NCI-H82 treated with DMSO at 0.1 percent for 48 hours (cell line): ENCODE results near the gene HOXD3.
A peak's percentile ranks its signal among the peaks of the same experiment; 100 is the strongest.

Experiments used
- DNase-seq: peaks from one replicate; lab custom pipeline; 2025; ENCODE audit not compliant: unreplicated experiment; lab: John Stamatoyannopoulos, UW

Gene HOXD3

GRCh38 chr2:176148751-176149421, 8.2 kb upstream of the HOXD3 start:
- DNase-seq: no peak

GRCh38 chr2:176149481-176149938, 7.6 kb upstream of the HOXD3 start:
- no peak for DNase-seq

GRCh38 chr2:176149939-176150583, 7.0 kb upstream of the HOXD3 start:
- no peak for DNase-seq

GRCh38 chr2:176150584-176151441, 6.3 kb upstream of the HOXD3 start:
- DNase-seq: no peak

- DNase-seq: no peak
Measured at GRCh38 chr2:176151442-176152287, 5.4 kb upstream of the HOXD3 start, which contains the start of gene HOXD4. Gene HOXD4 (plus strand): TSS chr2:176151550. CDS start chr2:176151634, 84 bp downstream.

GRCh38 chr2:176152350-176153181, 4.5 kb upstream of the HOXD3 start:
- DNase-seq: no peak

GRCh38 chr2:176154576-176155252, 2.4 kb upstream of the HOXD3 start:
- no peak for DNase-seq

GRCh38 chr2:176155356-176156044, 1.6 kb upstream of the HOXD3 start:
- no peak for DNase-seq

- DNase-seq: no peak
Measured at GRCh38 chr2:176156301-176156806, 753 bp upstream of the HOXD3 start.

- no peak for DNase-seq
Measured at GRCh38 chr2:176157499-176158185, 535 bp downstream of the HOXD3 start.

- DNase-seq: no peak
Measured at GRCh38 chr2:176158186-176158591, 1.1 kb downstream of the HOXD3 start.

GRCh38 chr2:176158855-176159662, 2.0 kb downstream of the HOXD3 start:
- peak; percentile 70 for DNase-seq

- no peak for DNase-seq
Measured at GRCh38 chr2:176159663-176160250, 2.6 kb downstream of the HOXD3 start.

- DNase-seq: no peak
Measured at GRCh38 chr2:176160251-176160985, 3.3 kb downstream of the HOXD3 start.

GRCh38 chr2:176160986-176161824, 4.1 kb downstream of the HOXD3 start:
- DNase-seq: no peak
